IMR-90 (cell line): ENCODE data around the gene TCAP. TPM values are rescaled to one million over a fixed set of nuclear protein-coding genes. Genes with fewer than 3 reads are reported as not detected.

Source experiments
- ATAC-seq: fragments of 200-7000 bp; cut with Tn5 transposase; 2 replicates; pipeline ENCODE4 v1.9.1; 2020; ENCODE audit warnings: low read depth, mild to moderate bottlenecking, moderate library complexity
- BruUV-seq: library from RNA; stranded (reverse); fragments of 400-500 nt; replicated peaks from 2 replicates; lab custom pipeline; 2021; lab: Mats Ljungman, UMichigan
- CTCF ChIA-PET: fragments of 300-600 bp; formaldehyde crosslinking; extraction: SDS; loops from one replicate; lab custom pipeline; 2021; ENCODE audit warnings: antibody characterized with exemption; lab: Yijun Ruan, JAX
- POLR2A ChIA-PET: fragments of 300-600 bp; sonication (Branson Sonifier 250); formaldehyde crosslinking; loops from one replicate; lab custom pipeline; 2022; ENCODE audit warnings: antibody characterized with exemption; ENCODE audit not compliant: unreplicated experiment; lab: Charles Lee
- DNase-seq: peaks from one replicate; pipeline ENCODE4 v3.0.0; 2013
- H2AFZ ChIP-seq: replicated peaks from 2 replicates; pipeline ENCODE3; 2013; ENCODE audit warnings: low read length, mild to moderate bottlenecking; ENCODE audit not compliant: poor library complexity
- H2AK5ac ChIP-seq: 2 replicates; pipeline ENCODE4 v1.6.1; 2013; ENCODE audit warnings: low read depth, low read length, inconsistent platforms
- H2AK9ac ChIP-seq: replicated peaks from 2 replicates; pipeline ENCODE3; 2013; ENCODE audit warnings: mild to moderate bottlenecking, low read depth, low read length, moderate library complexity; ENCODE audit not compliant: poor library complexity
- H2BK120ac ChIP-seq: 2 replicates; pipeline ENCODE4 v1.6.1; 2013; ENCODE audit warnings: low read depth, low read length, inconsistent platforms
- H2BK15ac ChIP-seq: 3 replicates; pipeline ENCODE4 v1.6.1; 2013; ENCODE audit warnings: low read depth, low read length, inconsistent platforms
- H2BK20ac ChIP-seq: 2 replicates; pipeline ENCODE4 v1.6.1; 2013; ENCODE audit warnings: low read depth, mild to moderate bottlenecking, inconsistent platforms, low read length, moderate library complexity
- H2BK5ac ChIP-seq: 2 replicates; pipeline ENCODE4 v1.6.1; 2013; ENCODE audit warnings: mild to moderate bottlenecking, low read depth, low read length, inconsistent platforms; ENCODE audit not compliant: poor library complexity, severe bottlenecking
- H3K14ac ChIP-seq: replicated peaks from 2 replicates; pipeline ENCODE4 v1.6.1; 2013; ENCODE audit warnings: low read depth, low read length, inconsistent platforms
- H3K18ac ChIP-seq: 2 replicates; pipeline ENCODE4 v1.6.1; 2013; ENCODE audit warnings: low read depth, low read length, control low read depth
- H3K23ac ChIP-seq: 2 replicates; pipeline ENCODE4 v1.6.1; 2013; ENCODE audit warnings: low read depth, low read length, inconsistent platforms
- H3K27ac ChIP-seq: 2 replicates; pipeline ENCODE4 v1.5.1; 2013; ENCODE audit warnings: mild to moderate bottlenecking, control low read depth, low read length; ENCODE audit not compliant: insufficient read depth
- H3K27me3 ChIP-seq: 2 replicates; pipeline ENCODE4 v1.6.1; 2013; ENCODE audit warnings: low read length; ENCODE audit not compliant: control insufficient read depth, insufficient read depth
- H3K36me3 ChIP-seq: 2 replicates; pipeline ENCODE4 v1.6.1; 2013; ENCODE audit warnings: low read length, mixed read lengths; ENCODE audit not compliant: control insufficient read depth, insufficient read depth
- H3K4ac ChIP-seq: 2 replicates; pipeline ENCODE4 v1.6.1; 2013; ENCODE audit warnings: low read depth, low read length, inconsistent platforms
- H3K4me1 ChIP-seq: 2 replicates; pipeline ENCODE4 v1.6.1; 2013; ENCODE audit warnings: low read length, mixed read lengths; ENCODE audit not compliant: control insufficient read depth, insufficient read depth
- H3K4me2 ChIP-seq: 2 replicates; pipeline ENCODE4 v1.6.1; 2013; ENCODE audit warnings: low read depth, mild to moderate bottlenecking, control low read depth, low read length, moderate library complexity
- H3K4me3 ChIP-seq: 2 replicates; pipeline ENCODE4 v1.5.1; 2013; ENCODE audit warnings: low read depth, mild to moderate bottlenecking, control low read depth, low read length, moderate library complexity; ENCODE audit not compliant: insufficient read depth
- H3K56ac ChIP-seq: 2 replicates; pipeline ENCODE4 v1.6.1; 2013; ENCODE audit warnings: low read length, inconsistent platforms; ENCODE audit not compliant: insufficient read depth; ENCODE audit errors: extremely low read depth
- H3K79me1 ChIP-seq, 2 experiments: 2 replicates each; pipeline ENCODE4 v1.6.1; 2013; ENCODE audit warnings: low read length in 2 of 2, inconsistent platforms in 1 of 2, low read depth in 1 of 2
- H3K9ac ChIP-seq: 2 replicates; pipeline ENCODE4 v1.6.1; 2013; ENCODE audit warnings: low read depth, low read length, control low read depth
- H3K9me1 ChIP-seq: 2 replicates; pipeline ENCODE4 v1.6.1; 2013; ENCODE audit warnings: low read length, inconsistent platforms; ENCODE audit not compliant: insufficient read depth
- H3K9me3 ChIP-seq: 2 replicates; pipeline ENCODE4 v1.6.1; 2013; ENCODE audit warnings: low read length; ENCODE audit not compliant: control insufficient read depth, insufficient read depth
- H4K20me1 ChIP-seq: 2 replicates; pipeline ENCODE4 v1.6.1; 2013; ENCODE audit warnings: low read length, inconsistent platforms; ENCODE audit not compliant: insufficient read depth
- H4K5ac ChIP-seq: 2 replicates; pipeline ENCODE4 v1.6.1; 2013; ENCODE audit warnings: mild to moderate bottlenecking, low read depth, low read length, control low read depth
- H4K8ac ChIP-seq, 2 experiments: 2 replicates each; pipeline ENCODE4 v1.6.1; 2013; ENCODE audit warnings: low read depth in 2 of 2, low read length in 2 of 2, control low read depth in 1 of 2, inconsistent platforms in 1 of 2
- H4K91ac ChIP-seq: 2 replicates; pipeline ENCODE4 v1.6.1; 2013; ENCODE audit warnings: low read depth, low read length, inconsistent platforms; ENCODE audit not compliant: insufficient read depth
- BHLHE40 ChIP-seq: fragments of 150-350 bp; IDR thresholded peaks from 2 replicates; pipeline ENCODE4 v1.6.1; 2016; ENCODE audit warnings: mild to moderate bottlenecking, low read depth, low read length
- CEBPB ChIP-seq: IDR thresholded peaks from 2 replicates; pipeline ENCODE4 v1.6.1; 2012; ENCODE audit warnings: low read depth, low read length, improper control_type of control experiment
- CHD1 ChIP-seq: IDR thresholded peaks from 2 replicates; pipeline ENCODE4 v1.6.1; 2012; ENCODE audit warnings: low read depth, low read length, improper control_type of control experiment
- FOS ChIP-seq: fragments of 150-350 bp; IDR thresholded peaks from 2 replicates; pipeline ENCODE4 v1.6.1; 2016; ENCODE audit warnings: low read depth, low read length
- MAFK ChIP-seq: IDR thresholded peaks from 2 replicates; pipeline ENCODE4 v1.6.1; 2012; ENCODE audit warnings: low read depth, low read length, improper control_type of control experiment
- MAZ ChIP-seq: IDR thresholded peaks from 2 replicates; pipeline ENCODE4 v1.6.1; 2012; ENCODE audit warnings: low read depth, mild to moderate bottlenecking, low read length, improper control_type of control experiment, moderate library complexity, borderline replicate concordance
- MXI1 ChIP-seq: IDR thresholded peaks from 2 replicates; pipeline ENCODE4 v1.6.1; 2012; ENCODE audit warnings: low read depth, mild to moderate bottlenecking, low read length, moderate library complexity, borderline replicate concordance
- NFE2L2 ChIP-seq: fragments of 150-350 bp; IDR thresholded peaks from 2 replicates; pipeline ENCODE4 v1.6.1; 2016; ENCODE audit warnings: low read depth, mild to moderate bottlenecking, low read length
- POLR2A ChIP-seq: IDR thresholded peaks from 2 replicates; pipeline ENCODE4 v1.6.1; 2012; ENCODE audit warnings: mild to moderate bottlenecking, low read depth, low read length
- RAD21 ChIP-seq: IDR thresholded peaks from 2 replicates; pipeline ENCODE4 v1.6.1; 2012; ENCODE audit warnings: low read length, improper control_type of control experiment
- RCOR1 ChIP-seq: IDR thresholded peaks from 2 replicates; pipeline ENCODE4 v1.6.1; 2012; ENCODE audit warnings: mild to moderate bottlenecking, low read length, improper control_type of control experiment; ENCODE audit not compliant: insufficient replicate concordance
- RFX5 ChIP-seq: IDR thresholded peaks from 2 replicates; pipeline ENCODE4 v1.8.0; 2012; ENCODE audit warnings: low read depth, mild to moderate bottlenecking, low read length, moderate library complexity
- SMC3 ChIP-seq: fragments of 150-350 bp; IDR thresholded peaks from 2 replicates; pipeline ENCODE4 v1.6.1; 2016; ENCODE audit warnings: low read depth, mild to moderate bottlenecking, antibody characterized with exemption, low read length, moderate library complexity
- WGBS, 2 experiments: methylation state at CpG; one replicate each; pipeline versions ENCODE4 v1.1.5 to v1.1.7; 2013; ENCODE audit warnings: missing lambda C conversion rate in 2 of 2; ENCODE audit not compliant: insufficient read length in 1 of 2; ENCODE audit errors: extremely low coverage in 2 of 2; 5-methylcytosine and 5-hydroxymethylcytosine counted together
- dilution Hi-C: fragments of 300-500 bp; cut with HindIII; formaldehyde crosslinking; loops from one replicate; pipeline ENCODE4 v1.14.3; 2018; ENCODE audit warnings: low sequenced_read_pairs; ENCODE audit not compliant: unreplicated experiment
- in situ Hi-C: fragments of 300-500 bp; cut with MboI; formaldehyde crosslinking; loops from 3 replicates; pipeline ENCODE4 v1.14.3; 2019; ENCODE audit warnings: low sequenced_read_pairs, inconsistent platforms, mixed read lengths
- intact Hi-C: fragments of 100-400 bp; cut with micrococcal nuclease; formaldehyde crosslinking; loops from 2 replicates; pipeline ENCODE4 v1.10.0; 2022
- polyA plus RNA-seq, 3 experiments: library from polyadenylated mRNA; depleted of rRNA; stranded (reverse); fragments of >200 nt; gene quantifications; 2 replicates each; pipeline ENCODE4 v1.2.3, GENCODE V29; 2012; ENCODE audit warnings: low replicate concordance in 1 of 3
- total RNA-seq: library from RNA; depleted of rRNA; stranded (reverse); fragments of >200 nt; gene quantifications from 2 replicates; pipeline ENCODE4 v1.2.3, GENCODE V29; 2012
- TF ChIP-seq, protein P1 (sequence below): fragments of 150-350 bp; IDR thresholded peaks from 2 replicates; pipeline ENCODE4 v1.6.1; 2017; ENCODE audit warnings: mild to moderate bottlenecking, antibody characterized with exemption, low read length, low read depth
- TF ChIP-seq, protein P2 (sequence below): conservative IDR thresholded peaks from 2 replicates; pipeline ENCODE4 v1.5.1; 2012; ENCODE audit warnings: mild to moderate bottlenecking, low read depth, low read length, improper control_type of control experiment
- TF ChIP-seq, protein P3 (sequence below): fragments of 150-350 bp; IDR thresholded peaks from 2 replicates; pipeline ENCODE4 v1.6.1; 2016; ENCODE audit warnings: low read depth, mild to moderate bottlenecking, low read length, moderate library complexity, borderline replicate concordance

TCAP gene
- total and polyA plus RNA-seq, 2 of the 4 experiments (the other 2 are of a cell fraction): under 0.01 to 0.21 TPM

DNA sequence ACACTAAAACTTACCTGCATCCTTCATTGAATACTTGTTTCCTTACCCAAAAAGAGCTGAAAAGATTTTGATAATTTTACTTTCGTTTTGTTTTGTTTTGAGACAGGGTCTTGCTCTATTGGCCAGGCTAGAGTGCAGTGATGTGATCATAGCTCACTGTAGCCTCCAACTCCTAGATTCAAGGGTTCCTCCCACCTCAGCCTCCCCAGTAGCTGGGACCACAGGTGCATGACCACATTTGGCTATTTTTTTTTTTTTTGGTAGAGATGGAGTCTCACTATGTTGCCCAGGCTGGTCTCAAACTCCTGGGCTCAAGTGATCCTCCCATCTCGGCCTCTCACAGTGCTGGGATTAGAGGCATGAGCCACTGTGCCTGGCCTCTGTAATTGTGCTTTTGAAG is 10.0 kb upstream of the TCAP start:
- intact Hi-C loops (no loop called here), in situ Hi-C loops (no loop called here), dilution Hi-C loops (no loop called here)
- Histone ChIP-seq H3K18ac (no peak overlapping the region), H2BK20ac (no peak overlapping the region), H2AK5ac (no peak overlapping the region), H3K23ac (no peak overlapping the region), H2BK120ac (no peak overlapping the region), H3K27me3 (no peaks in the 10 kb centered on the region), H3K36me3 (peaks cover 22% of the 10 kb centered on the region), H3K4me3 (no peak overlapping the region), H3K9me3 (no peaks in the 10 kb centered on the region), H3K14ac (no peak overlapping the region), H4K91ac (no peak overlapping the region), H3K4me1 (no peaks in the 10 kb centered on the region), H3K56ac (no peak overlapping the region), H3K9me1 (no peaks in the 10 kb centered on the region; the same call in 1 of the 2 replicates), H2AFZ (no peak overlapping the region), H3K4me2 (no peak overlapping the region), H4K8ac (no peak overlapping the region), H3K79me1 (peaks cover 12 to 24% of the 10 kb centered on the region in 2 experiments), H2BK15ac (no peak overlapping the region), H3K27ac (no peak overlapping the region), H2AK9ac (no peak overlapping the region), H2BK5ac (no peak overlapping the region), H3K9ac (no peak overlapping the region), H4K5ac (no peak overlapping the region), H3K4ac (no peak overlapping the region), H4K20me1 (peaks cover 21% of the 10 kb centered on the region)
- TF ChIP-seq, protein P1, sequence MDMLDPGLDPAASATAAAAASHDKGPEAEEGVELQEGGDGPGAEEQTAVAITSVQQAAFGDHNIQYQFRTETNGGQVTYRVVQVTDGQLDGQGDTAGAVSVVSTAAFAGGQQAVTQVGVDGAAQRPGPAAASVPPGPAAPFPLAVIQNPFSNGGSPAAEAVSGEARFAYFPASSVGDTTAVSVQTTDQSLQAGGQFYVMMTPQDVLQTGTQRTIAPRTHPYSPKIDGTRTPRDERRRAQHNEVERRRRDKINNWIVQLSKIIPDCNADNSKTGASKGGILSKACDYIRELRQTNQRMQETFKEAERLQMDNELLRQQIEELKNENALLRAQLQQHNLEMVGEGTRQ: no peak
- TF ChIP-seq, protein P2, sequence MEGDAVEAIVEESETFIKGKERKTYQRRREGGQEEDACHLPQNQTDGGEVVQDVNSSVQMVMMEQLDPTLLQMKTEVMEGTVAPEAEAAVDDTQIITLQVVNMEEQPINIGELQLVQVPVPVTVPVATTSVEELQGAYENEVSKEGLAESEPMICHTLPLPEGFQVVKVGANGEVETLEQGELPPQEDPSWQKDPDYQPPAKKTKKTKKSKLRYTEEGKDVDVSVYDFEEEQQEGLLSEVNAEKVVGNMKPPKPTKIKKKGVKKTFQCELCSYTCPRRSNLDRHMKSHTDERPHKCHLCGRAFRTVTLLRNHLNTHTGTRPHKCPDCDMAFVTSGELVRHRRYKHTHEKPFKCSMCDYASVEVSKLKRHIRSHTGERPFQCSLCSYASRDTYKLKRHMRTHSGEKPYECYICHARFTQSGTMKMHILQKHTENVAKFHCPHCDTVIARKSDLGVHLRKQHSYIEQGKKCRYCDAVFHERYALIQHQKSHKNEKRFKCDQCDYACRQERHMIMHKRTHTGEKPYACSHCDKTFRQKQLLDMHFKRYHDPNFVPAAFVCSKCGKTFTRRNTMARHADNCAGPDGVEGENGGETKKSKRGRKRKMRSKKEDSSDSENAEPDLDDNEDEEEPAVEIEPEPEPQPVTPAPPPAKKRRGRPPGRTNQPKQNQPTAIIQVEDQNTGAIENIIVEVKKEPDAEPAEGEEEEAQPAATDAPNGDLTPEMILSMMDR: no peak
- TF ChIP-seq, protein P3, sequence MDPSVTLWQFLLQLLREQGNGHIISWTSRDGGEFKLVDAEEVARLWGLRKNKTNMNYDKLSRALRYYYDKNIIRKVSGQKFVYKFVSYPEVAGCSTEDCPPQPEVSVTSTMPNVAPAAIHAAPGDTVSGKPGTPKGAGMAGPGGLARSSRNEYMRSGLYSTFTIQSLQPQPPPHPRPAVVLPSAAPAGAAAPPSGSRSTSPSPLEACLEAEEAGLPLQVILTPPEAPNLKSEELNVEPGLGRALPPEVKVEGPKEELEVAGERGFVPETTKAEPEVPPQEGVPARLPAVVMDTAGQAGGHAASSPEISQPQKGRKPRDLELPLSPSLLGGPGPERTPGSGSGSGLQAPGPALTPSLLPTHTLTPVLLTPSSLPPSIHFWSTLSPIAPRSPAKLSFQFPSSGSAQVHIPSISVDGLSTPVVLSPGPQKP: no peak
- TF ChIP-seq MAFK (no peak), POLR2A (no peak), MAZ (no peak), FOS (no peak), CHD1 (no peak), MXI1 (no peak), RCOR1 (no peak), SMC3 (no peak), RFX5 (no peak), NFE2L2 (no peak), RAD21 (no peak), CEBPB (no peak), BHLHE40 (no peak)
- ChIA-PET CTCF (interaction anchor here (1.0 to 1.8 kb wide), 2 partner anchors 11 to 239 kb away, joined by 3 to 7 read pairs; no protein-coding TSS in a partner anchor), POLR2A (no interaction called here)
- ATAC-seq (no peak), DNase-seq (no peak)
- no CpG with 5 or more reads among the region's 2 CpGs for WGBS, 2 experiments
- no TSS peak for BruUV-seq
